Common myeloid progenitor, CD34-positive (primary cell): ENCODE data around the gene INHBC.
"Not testable (repeated sequence)": the region's sequence is repeated elsewhere in the genome, so short reads cannot be mapped to it uniquely, and the experiment has no call there.

Experiments
- CTCF ChIA-PET: fragments of 350-600 bp; sonication (Branson Sonifier 250); formaldehyde crosslinking; loops from one replicate; lab custom pipeline; 2021; ENCODE audit warnings: antibody characterized with exemption; lab: Charles Lee
- POLR2A ChIA-PET: fragments of 350-600 bp; sonication (Branson Sonifier 250); formaldehyde crosslinking; loops from one replicate; lab custom pipeline; 2021; ENCODE audit warnings: antibody characterized with exemption; lab: Charles Lee
- DNase-seq, 3 donors: peaks; one replicate each; pipeline versions ENCODE4 v3.0.0 to v3.0.0-alpha.2; 2013
- H3K27ac ChIP-seq, 2 experiments: 1 replicate in 1 of 2; 2 replicates in 1 of 2; pipeline ENCODE4 v1.7.0; 2013; ENCODE audit warnings: inconsistent platforms in 2 of 2, low read length in 2 of 2, mild to moderate bottlenecking in 2 of 2, low read depth in 1 of 2, moderate library complexity in 1 of 2; ENCODE audit not compliant: severe bottlenecking in 2 of 2, insufficient read depth in 1 of 2, poor library complexity in 1 of 2
- H3K27me3 ChIP-seq, 5 experiments: replicated peaks in 2 of 5; 1 replicate in 3 of 5; 2 replicates in 2 of 5; pipeline versions ENCODE4 v1.6.1 to v1.7.0; 2013; ENCODE audit warnings: low read length in 4 of 5, mild to moderate bottlenecking in 2 of 5, moderate library complexity in 2 of 5, inconsistent platforms in 1 of 5; ENCODE audit not compliant: insufficient read depth in 5 of 5, control insufficient read depth in 4 of 5
- H3K36me3 ChIP-seq, 4 experiments: 1 replicate in 2 of 4; 2 replicates in 2 of 4; pipeline versions ENCODE4 v1.6.1 to v1.7.0; 2013; ENCODE audit warnings: low read length in 3 of 4, control low read depth in 1 of 4, mild to moderate bottlenecking in 1 of 4; ENCODE audit not compliant: control insufficient read depth in 4 of 4, insufficient read depth in 4 of 4
- H3K4me1 ChIP-seq, 4 experiments: 1 replicate in 3 of 4; 2 replicates in 1 of 4; pipeline versions ENCODE4 v1.6.1 to v1.7.1; 2013; ENCODE audit warnings: low read length in 3 of 4, mild to moderate bottlenecking in 3 of 4, control low read depth in 1 of 4, inconsistent platforms in 1 of 4, moderate library complexity in 1 of 4; ENCODE audit not compliant: control insufficient read depth in 4 of 4, insufficient read depth in 4 of 4; ENCODE audit errors: control extremely low read depth in 1 of 4
- H3K4me3 ChIP-seq, 7 experiments: 1 replicate in 4 of 7; 2 replicates in 3 of 7; pipeline versions ENCODE4 v1.5.1 to v1.7.0; 2013; ENCODE audit warnings: mild to moderate bottlenecking in 7 of 7, low read length in 6 of 7, moderate library complexity in 6 of 7, inconsistent platforms in 2 of 7, low read depth in 2 of 7, control low read depth in 1 of 7; ENCODE audit not compliant: insufficient read depth in 4 of 7, control insufficient read depth in 1 of 7; ENCODE audit errors: extremely low read depth in 1 of 7
- H3K9me3 ChIP-seq, 5 experiments: 1 replicate in 4 of 5; 2 replicates in 1 of 5; pipeline versions ENCODE4 v1.6.1 to v1.7.1; 2013; ENCODE audit warnings: low read length in 4 of 5, mild to moderate bottlenecking in 2 of 5, inconsistent platforms in 1 of 5, low read depth in 1 of 5, moderate library complexity in 1 of 5; ENCODE audit not compliant: control insufficient read depth in 4 of 5, insufficient read depth in 2 of 5; ENCODE audit errors: control extremely low read depth in 1 of 5
- WGBS: methylation state at CpG from one replicate; pipeline ENCODE4 v1.1.5; 2013; ENCODE audit not compliant: insufficient coverage; 5-methylcytosine and 5-hydroxymethylcytosine counted together

Gene INHBC

DNA sequence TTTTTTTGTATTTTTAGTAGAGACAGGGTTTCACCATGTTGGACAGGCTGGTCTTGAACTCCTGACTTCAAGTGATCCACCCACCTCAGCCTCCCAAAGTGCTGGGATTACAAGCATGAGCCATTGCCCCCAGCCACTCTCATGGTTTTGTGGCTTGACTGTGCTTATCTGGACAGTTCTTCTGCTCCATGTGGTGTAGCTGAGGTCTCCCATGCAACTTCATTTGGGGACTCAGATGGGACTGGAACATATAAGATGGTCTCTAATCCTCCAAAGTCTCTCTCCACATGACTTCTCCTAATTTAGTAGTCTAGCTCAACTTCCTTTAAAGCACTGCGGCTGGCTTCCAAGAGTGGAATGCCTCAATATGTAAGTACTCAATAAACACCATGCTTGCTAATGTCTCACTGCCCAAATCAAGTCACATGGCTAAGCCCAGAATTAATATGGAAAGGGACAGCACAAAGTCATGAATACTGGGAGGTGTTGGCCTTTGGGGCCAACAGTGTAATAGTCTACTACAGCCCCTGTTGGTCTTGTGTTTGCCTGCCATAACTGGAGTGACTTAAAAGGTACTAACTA, 7.4 kb downstream of the INHBC start:
- no peak overlapping the region for H3K4me3 ChIP-seq
- CTCF ChIA-PET = interaction anchor here (0.6 to 18.4 kb wide), 4 partner anchors 11 to 130 kb away, joined by 3 to 518 read pairs (median 32); partner anchors contain the start of gene INHBE

DNA sequence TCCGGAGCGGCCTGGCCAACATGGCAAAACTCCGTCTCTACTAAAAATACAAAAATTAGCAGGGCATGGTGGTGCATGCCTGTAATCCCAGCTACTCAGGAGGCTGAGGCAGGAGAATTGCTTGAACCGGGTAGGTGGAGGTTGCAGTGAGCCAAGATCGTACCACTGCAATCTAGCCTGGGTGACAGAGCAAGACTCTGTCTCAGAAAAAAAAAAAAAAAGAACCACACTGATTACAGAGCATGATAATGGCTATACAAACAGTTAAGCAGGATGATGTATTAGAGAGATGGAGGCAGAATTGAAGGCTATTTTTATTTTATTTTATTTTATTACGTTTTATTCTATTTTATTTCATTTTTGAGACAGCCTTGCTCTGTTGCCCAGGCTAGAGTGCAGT, 9.8 kb downstream of the INHBC start:
- H3K9me3 ChIP-seq, POLR2A ChIA-PET, H3K4me1 ChIP-seq, H3K27me3 ChIP-seq, H3K4me3 ChIP-seq, H3K27ac ChIP-seq, DNase-seq, H3K36me3 ChIP-seq: not testable (repeated sequence)
- WGBS = 100% methylated on average over 4 of the region's 6 CpGs
- CTCF ChIA-PET = interaction anchor here (1.0 to 18.4 kb wide), 4 partner anchors 9 to 133 kb away, joined by 3 to 518 read pairs (median 31); partner anchors contain the start of gene INHBE

More for the DNA sequence above, 7.4 kb downstream of the INHBC start:
- H3K4me1 ChIP-seq = no peaks in the 10 kb centered on the region
- H3K27me3 ChIP-seq = no peaks in the 10 kb centered on the region
- no peaks in the 10 kb centered on the region for H3K36me3 ChIP-seq
- POLR2A ChIA-PET = no interaction called here
- H3K27ac ChIP-seq = no peak overlapping the region
- WGBS = 43% methylated on average over 1 of the region's 1 CpG
- DNase-seq = peak in 2 of 3 donors; percentile 33 to 46
- peaks cover 0 to 2% (median 0%) of the 10 kb centered on the region in 5 experiments for H3K9me3 ChIP-seq

DNA sequence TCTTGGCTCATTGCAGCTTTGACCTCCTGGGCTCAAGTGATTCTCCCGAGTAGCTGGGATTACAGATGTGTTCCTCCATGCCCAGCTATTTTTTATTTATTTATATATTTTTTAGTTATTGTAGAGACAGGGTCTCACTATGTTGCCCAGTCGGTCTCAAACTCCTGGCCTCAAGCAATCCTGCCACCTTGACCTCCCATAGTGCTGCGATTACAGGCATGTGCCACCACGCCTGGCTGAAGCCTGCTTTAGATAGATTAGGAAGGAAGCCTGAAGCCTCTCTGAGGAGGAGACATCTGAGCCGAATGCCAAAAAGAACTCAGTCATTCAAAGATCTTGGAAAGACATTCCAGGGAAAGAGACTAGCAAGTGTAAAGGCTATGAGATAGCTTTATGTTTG, 10.2 kb downstream of the INHBC start:
- CTCF ChIA-PET = interaction anchor here (0.6 to 18.4 kb wide), 5 partner anchors 9 to 133 kb away, joined by 3 to 518 read pairs (median 4); partner anchors contain the start of gene INHBE
- Histone ChIP-seq H3K27me3 (no peaks in the 10 kb centered on the region), H3K4me3 (no peak overlapping the region), H3K9me3 (peaks cover 0 to 2% (median 0%) of the 10 kb centered on the region in 5 experiments), H3K4me1 (no peaks in the 10 kb centered on the region), H3K36me3 (no peaks in the 10 kb centered on the region), H3K27ac (no peak overlapping the region)
- no peak for DNase-seq
- POLR2A ChIA-PET = interaction anchor here (0.9 kb wide), 1 partner anchor 10 kb away, joined by 4 read pairs; no protein-coding TSS in a partner anchor
- WGBS = 93% methylated on average over 4 of the region's 5 CpGs

DNA sequence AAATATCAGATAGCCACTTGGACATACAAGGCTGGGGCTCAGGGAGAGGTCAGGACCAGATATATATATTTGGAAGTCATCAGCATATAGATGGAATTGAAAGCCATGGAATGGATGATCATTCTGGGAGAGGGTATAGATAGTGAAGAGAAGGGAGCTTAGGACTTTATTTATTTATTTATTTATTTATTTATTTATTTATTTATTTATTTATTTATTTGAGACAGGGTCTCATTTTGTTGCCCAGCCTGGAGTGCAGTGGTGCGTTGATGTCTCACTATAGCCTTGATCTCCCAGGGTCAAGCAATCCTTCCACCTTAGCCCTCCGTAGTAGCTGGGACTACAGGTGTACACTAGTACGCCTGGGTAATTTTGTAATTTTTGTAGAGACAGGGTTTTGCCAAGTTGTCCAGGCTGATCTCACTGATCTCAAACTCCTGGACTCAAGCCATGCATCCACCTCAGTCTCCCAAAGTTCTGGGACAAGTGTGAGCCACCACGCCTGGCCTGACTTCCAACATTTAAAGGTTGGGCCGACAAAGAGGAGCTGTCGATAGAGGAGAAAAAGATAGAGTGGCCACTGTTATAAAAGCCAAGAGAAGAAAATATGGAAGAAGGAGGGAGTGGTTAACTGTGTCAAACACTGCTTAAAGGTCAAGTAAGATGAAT, 11.8 kb downstream of the INHBC start:
- whole genome bisulfite sequencing = 100% methylated on average over 3 of the region's 6 CpGs
- no peaks in the 10 kb centered on the region for H3K4me1 ChIP-seq
- ChIA-PET CTCF (interaction anchor here (0.7 to 18.4 kb wide), 6 partner anchors 10 to 160 kb away, joined by 3 to 518 read pairs (median 3); no protein-coding TSS in a partner anchor), POLR2A (interaction anchor here (0.6 kb wide), 1 partner anchor 138 kb away, joined by 4 read pairs; no protein-coding TSS in a partner anchor)
- peaks cover 0 to 2% (median 0%) of the 10 kb centered on the region in 5 experiments for H3K9me3 ChIP-seq
- no peaks in the 10 kb centered on the region for H3K27me3 ChIP-seq
- no peaks in the 10 kb centered on the region for H3K36me3 ChIP-seq
- no peak overlapping the region for H3K27ac ChIP-seq
- DNase-seq = no peak
- no peak overlapping the region for H3K4me3 ChIP-seq

DNA sequence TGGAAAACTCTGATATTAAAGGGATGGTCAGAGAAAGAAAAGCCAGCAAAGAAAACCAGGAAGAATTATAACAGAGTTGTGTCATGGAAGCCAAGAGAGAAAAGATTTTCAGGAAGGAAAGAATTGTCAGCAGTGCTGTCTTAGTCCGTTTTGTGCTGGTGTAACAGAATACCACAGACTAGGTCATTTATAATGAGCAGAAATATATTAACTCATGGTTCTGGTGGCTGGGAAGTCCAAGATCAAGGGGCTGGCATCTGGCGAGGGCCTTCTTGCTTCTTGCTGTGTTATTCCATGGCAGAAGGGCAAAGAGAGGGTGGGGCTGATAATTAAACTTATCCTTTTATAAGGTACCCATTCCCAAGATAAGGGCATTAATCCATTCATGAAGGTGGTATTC, 14.1 kb downstream of the INHBC start:
- ChIA-PET CTCF (interaction anchor here (1.2 to 18.4 kb wide), 6 partner anchors 10 to 137 kb away, joined by 4 to 518 read pairs (median 6); partner anchors contain the start of genes GLI1 and INHBC), POLR2A (no interaction called here)
- H3K36me3 ChIP-seq = no peaks in the 10 kb centered on the region
- 100% methylated on average over 1 of the region's 2 CpGs for WGBS
- no peak overlapping the region for H3K27ac ChIP-seq
- peaks cover 0 to 6% (median 0%) of the 10 kb centered on the region in 4 experiments for H3K4me1 ChIP-seq
- H3K4me3 ChIP-seq = no peak overlapping the region
- H3K9me3 ChIP-seq = no peaks in the 10 kb centered on the region
- H3K27me3 ChIP-seq = no peaks in the 10 kb centered on the region
- DNase-seq = no peak

DNA sequence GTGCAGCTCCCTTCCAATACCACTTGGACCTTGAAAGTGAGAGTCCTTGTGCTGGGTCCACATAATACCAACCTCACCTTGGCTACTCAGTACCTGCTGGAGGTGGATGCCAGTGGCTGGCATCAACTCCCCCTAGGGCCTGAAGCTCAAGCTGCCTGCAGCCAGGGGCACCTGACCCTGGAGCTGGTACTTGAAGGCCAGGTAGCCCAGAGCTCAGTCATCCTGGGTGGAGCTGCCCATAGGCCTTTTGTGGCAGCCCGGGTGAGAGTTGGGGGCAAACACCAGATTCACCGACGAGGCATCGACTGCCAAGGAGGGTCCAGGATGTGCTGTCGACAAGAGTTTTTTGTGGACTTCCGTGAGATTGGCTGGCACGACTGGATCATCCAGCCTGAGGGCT, 14.8 kb downstream of the INHBC start:
- no peak overlapping the region for H3K27ac ChIP-seq
- POLR2A ChIA-PET = no interaction called here
- DNase-seq = no peak
- no peaks in the 10 kb centered on the region for H3K9me3 ChIP-seq
- H3K27me3 ChIP-seq = no peaks in the 10 kb centered on the region
- WGBS = over 99% methylated on average over 7 of the region's 7 CpGs
- CTCF ChIA-PET = interaction anchor here (1.2 to 18.4 kb wide), 7 partner anchors 9 to 138 kb away, joined by 3 to 518 read pairs (median 4); partner anchors contain the start of genes GLI1 and INHBC
- H3K4me1 ChIP-seq = peaks cover 0 to 7% (median 0%) of the 10 kb centered on the region in 4 experiments
- no peak overlapping the region for H3K4me3 ChIP-seq
- H3K36me3 ChIP-seq = no peaks in the 10 kb centered on the region
